ENCODE measurements around the gene NOS3. TPM values are rescaled to one million over a fixed set of nuclear protein-coding genes. Genes with fewer than 3 reads are reported as not detected.

The NOS3 gene
- polyA plus RNA-seq, 1 donor from 2014 or later = not detected

DNA sequence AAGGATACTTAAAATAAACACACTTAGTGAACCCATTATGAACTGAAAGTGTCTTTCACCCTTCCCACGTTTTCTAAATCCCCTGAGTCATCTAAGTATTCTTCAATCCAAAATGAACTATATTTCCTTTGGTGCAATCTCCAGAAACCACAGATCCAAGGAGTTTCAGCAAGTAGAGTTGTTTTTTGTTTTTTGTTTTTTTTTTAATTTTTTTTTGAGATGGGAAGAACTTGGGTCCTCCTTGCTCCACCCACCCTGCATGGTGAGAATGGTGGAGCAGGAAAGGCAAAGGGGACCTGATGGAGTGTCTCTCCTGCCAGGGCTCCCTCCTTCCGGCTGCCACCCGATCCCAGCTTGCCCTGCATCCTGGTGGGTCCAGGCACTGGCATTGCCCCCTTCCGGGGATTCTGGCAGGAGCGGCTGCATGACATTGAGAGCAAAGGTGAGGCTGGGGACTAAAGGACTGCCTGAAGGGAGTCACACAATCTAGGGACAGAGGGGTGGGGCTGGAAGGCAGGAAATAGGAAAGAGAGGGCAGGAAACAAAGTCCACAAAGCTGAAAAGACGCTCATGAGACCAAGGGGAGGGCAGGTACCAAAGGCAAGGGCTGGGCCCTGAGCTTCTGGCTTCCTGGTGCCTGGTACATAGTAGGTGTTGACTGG is 21.3 kb downstream of the NOS3 start:
- no peak overlapping the region for H3K4me3 ChIP-seq (ENCODE audit: low read length)
- H3K4me2 ChIP-seq (ENCODE audit: low read length) = no peak overlapping the region
- TF ChIP-seq EZH2 (IDR thresholded peaks at IDR 0.05; ENCODE audit: borderline replicate concordance, insufficient read depth, low read length, poor library complexity, severe bottlenecking) (no peak), EP300 (conservative IDR thresholded peaks at IDR 0.05; ENCODE audit: poor library complexity, severe bottlenecking) (no peak), TAF1 (IDR thresholded peaks at IDR 0.05; ENCODE audit: low read depth) (no peak), RAD21 (conservative IDR thresholded peaks at IDR 0.05) (no peak), POLR2AphosphoS5 (IDR thresholded peaks at IDR 0.05) (no peak), MXI1 (conservative IDR thresholded peaks at IDR 0.05; ENCODE audit: poor library complexity, severe bottlenecking) (no peak), SMC3 (conservative IDR thresholded peaks at IDR 0.05; ENCODE audit: poor library complexity) (no peak), REST (IDR thresholded peaks at IDR 0.05; ENCODE audit: borderline replicate concordance) (no peak), CTCF (IDR thresholded peaks at IDR 0.05; ENCODE audit: poor library complexity, severe bottlenecking) (no peak)
- H3F3A ChIP-seq (ENCODE audit: insufficient read depth, low read length, poor library complexity, severe bottlenecking) = no peaks in the 10 kb centered on the region
- H3K36me3 ChIP-seq (ENCODE audit: insufficient read depth, low read length) = no peaks in the 10 kb centered on the region
- no peak overlapping the region for H2AFZ ChIP-seq (ENCODE audit: low read depth, low read length)
- no peaks in the 10 kb centered on the region for H4K20me1 ChIP-seq (ENCODE audit: insufficient read depth)
- H3K79me2 ChIP-seq (replicated peaks; ENCODE audit: insufficient read depth, low read length) = no peaks in the 10 kb centered on the region
- no peak overlapping the region for H3K9ac ChIP-seq (ENCODE audit: low read length)
- no peaks in the 10 kb centered on the region for H3K9me3 ChIP-seq (ENCODE audit: low read length)
- no peak overlapping the region for H3K27ac ChIP-seq (ENCODE audit: low read length)
- no peaks in the 10 kb centered on the region for H3K27me3 ChIP-seq (ENCODE audit: insufficient read depth, low read depth, low read length)
- H3K9me2 ChIP-seq (ENCODE audit: insufficient read depth, low read length) = no peaks in the 10 kb centered on the region

GRCh38 chr7:151012911-151013347 is 22.1 kb downstream of the NOS3 start:
- no peaks in the 10 kb centered on the region for H3F3A ChIP-seq (ENCODE audit: insufficient read depth, low read length, poor library complexity, severe bottlenecking)
- no peaks in the 10 kb centered on the region for H3K36me3 ChIP-seq (ENCODE audit: insufficient read depth, low read length)
- no peak overlapping the region for H3K9ac ChIP-seq (ENCODE audit: low read length)
- no peak overlapping the region for H3K4me3 ChIP-seq (ENCODE audit: low read length)
- TF ChIP-seq TAF1 (IDR thresholded peaks at IDR 0.05; ENCODE audit: low read depth) (no peak), REST (IDR thresholded peaks at IDR 0.05; ENCODE audit: borderline replicate concordance) (no peak), CTCF (IDR thresholded peaks at IDR 0.05; ENCODE audit: poor library complexity, severe bottlenecking) (peak; percentile 48), MXI1 (conservative IDR thresholded peaks at IDR 0.05; ENCODE audit: poor library complexity, severe bottlenecking) (no peak), RAD21 (conservative IDR thresholded peaks at IDR 0.05) (peak; percentile 53), SMC3 (conservative IDR thresholded peaks at IDR 0.05; ENCODE audit: poor library complexity) (peak; percentile 46)
- H3K27ac ChIP-seq (ENCODE audit: low read length) = no peak overlapping the region
- H4K20me1 ChIP-seq (ENCODE audit: insufficient read depth) = no peaks in the 10 kb centered on the region
- peaks cover 5% of the 10 kb centered on the region for H3K27me3 ChIP-seq (ENCODE audit: insufficient read depth, low read depth, low read length)
- no peaks in the 10 kb centered on the region for H3K9me3 ChIP-seq (ENCODE audit: low read length)
- no peak overlapping the region for H2AFZ ChIP-seq (ENCODE audit: low read depth, low read length)
- no peak overlapping the region for H3K4me2 ChIP-seq (ENCODE audit: low read length)
- H3K9me2 ChIP-seq (ENCODE audit: insufficient read depth, low read length) = no peaks in the 10 kb centered on the region
- no peaks in the 10 kb centered on the region for H3K79me2 ChIP-seq (replicated peaks; ENCODE audit: insufficient read depth, low read length)
